Thyroid gland (tissue), 4 donors: ENCODE data around the gene KRTAP5-8.

Source experiments
- CTCF ChIP-seq, 6 experiments: fragments of 200-600 bp in 3 of 6; fragments of 450-650 bp in 3 of 6; sonication (generic) in 3 of 6; IDR thresholded peaks; one replicate each; pipeline ENCODE4 v1.5.1; 2016 to 2019; ENCODE audit warnings: antibody characterized with exemption in 6 of 6, mild to moderate bottlenecking in 2 of 6, inconsistent platforms in 1 of 6, moderate library complexity in 1 of 6
- POLR2A ChIP-seq, 2 donors: fragments of 450-650 bp; IDR thresholded peaks; one replicate each; pipeline ENCODE4 v1.6.1; 2017; ENCODE audit warnings: antibody characterized with exemption in 2 of 2, mild to moderate bottlenecking in 2 of 2, moderate library complexity in 1 of 2

DNA sequence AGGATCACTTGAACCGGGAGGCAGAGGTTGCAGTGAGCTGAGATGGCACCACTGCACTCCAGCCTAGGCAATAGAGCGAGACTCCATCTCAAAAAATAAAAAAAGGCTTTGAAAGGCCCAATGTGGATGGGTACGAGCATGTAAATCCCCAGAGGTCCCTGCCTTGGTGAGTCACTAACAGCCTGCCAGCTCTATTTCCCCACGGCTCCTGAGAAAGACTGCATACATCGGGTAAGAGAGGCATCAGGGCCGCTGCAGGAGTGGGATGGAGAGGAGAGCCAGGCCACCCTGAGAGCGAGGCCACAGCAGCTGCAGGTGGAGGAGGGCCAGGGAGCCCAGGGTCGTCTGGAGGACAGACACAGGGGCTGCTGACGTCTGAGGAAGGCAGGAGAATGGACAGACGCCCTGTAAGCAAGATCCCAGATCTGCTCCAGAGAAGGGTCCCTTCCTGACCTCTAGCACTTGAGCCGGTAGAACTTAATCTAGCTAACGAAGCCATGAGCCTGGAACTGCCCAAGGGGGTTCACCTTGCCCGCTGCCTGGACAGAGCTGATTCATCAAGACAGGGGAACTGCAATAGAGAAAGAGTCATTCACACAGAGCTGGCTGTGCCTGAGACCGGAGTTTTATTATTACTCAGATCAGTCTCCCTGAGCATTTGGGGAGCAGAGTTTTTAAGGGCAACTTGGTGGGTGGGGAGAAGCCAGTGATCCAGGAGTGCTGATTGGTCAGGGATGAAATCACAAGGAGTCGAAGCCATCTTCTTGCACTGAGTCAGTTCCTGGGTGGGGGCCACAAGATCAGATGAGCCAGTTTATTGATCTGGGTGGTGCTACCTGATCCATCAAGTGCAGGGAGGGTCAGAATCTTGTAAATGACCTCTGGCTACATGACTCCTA is 5.3 kb downstream of the KRTAP5-8 start:
- TF ChIP-seq CTCF (IDR thresholded peaks at IDR 0.05) (no peak), POLR2A (IDR thresholded peaks at IDR 0.05) (no peak)
